Adrenal gland (tissue), 5 donors: ENCODE data around the gene C3orf52.

Experiments used
- CTCF ChIP-seq, 6 experiments: fragments of 450-650 bp in 4 of 6; fragments of 200-600 bp in 2 of 6; sonication (generic) in 1 of 6; IDR thresholded peaks; 1 replicate in 5 of 6; 2 replicates in 1 of 6; pipeline versions ENCODE4 v1.5.1 to v1.8.0; 2016 to 2021; ENCODE audit warnings: antibody characterized with exemption in 6 of 6, mild to moderate bottlenecking in 2 of 6, moderate library complexity in 1 of 6
- POLR2A ChIP-seq, 2 donors: fragments of 450-650 bp; IDR thresholded peaks; one replicate each; pipeline ENCODE4 v1.6.1; 2017; ENCODE audit warnings: antibody characterized with exemption in 2 of 2, mild to moderate bottlenecking in 2 of 2, moderate library complexity in 1 of 2
- donor health status: DM: no; HTN: no; CAD: no.

GRCh38 chr3:112089956-112090886, 4.0 kb downstream of the C3orf52 start:
- TF ChIP-seq CTCF (IDR thresholded peaks at IDR 0.05) (no peak), POLR2A (IDR thresholded peaks at IDR 0.05) (no peak)
